H9 (cell line): ENCODE measurements around the gene SCAMP3. TPM values are rescaled to one million over a fixed set of nuclear protein-coding genes. Genes with fewer than 3 reads are reported as not detected.

ENCODE experiments used
- DNase-seq: peaks from one replicate; pipeline ENCODE4 v3.0.0-alpha.2; 2017
- H2AFZ ChIP-seq: one replicate; pipeline ENCODE4 v1.6.1; 2013; ENCODE audit warnings: mild to moderate bottlenecking, low read length, control low read depth, moderate library complexity
- H2AK5ac ChIP-seq: 2 replicates; pipeline ENCODE4 v1.6.1; 2013; ENCODE audit warnings: low read length, control low read depth, mixed read lengths; ENCODE audit not compliant: insufficient read length
- H2BK120ac ChIP-seq: one replicate; pipeline ENCODE4 v1.6.1; 2013; ENCODE audit warnings: low read depth, mild to moderate bottlenecking, low read length, control low read depth, inconsistent platforms; ENCODE audit not compliant: poor library complexity, severe bottlenecking
- H2BK12ac ChIP-seq: 2 replicates; pipeline ENCODE4 v1.6.1; 2013; ENCODE audit warnings: low read length, control low read depth, mixed read lengths, low read depth; ENCODE audit not compliant: insufficient read length
- H2BK15ac ChIP-seq: 2 replicates; pipeline ENCODE4 v1.6.1; 2013; ENCODE audit warnings: low read depth, low read length, control low read depth
- H2BK20ac ChIP-seq: one replicate; pipeline ENCODE4 v1.6.1; 2013; ENCODE audit warnings: low read depth, mild to moderate bottlenecking, low read length, control low read depth, inconsistent platforms; ENCODE audit not compliant: poor library complexity, severe bottlenecking
- H2BK5ac ChIP-seq: 2 replicates; pipeline ENCODE4 v1.6.1; 2013; ENCODE audit warnings: low read length, control low read depth, mixed read lengths; ENCODE audit not compliant: insufficient read length
- H3K14ac ChIP-seq: 2 replicates; pipeline ENCODE4 v1.6.1; 2013; ENCODE audit warnings: low read length, control low read depth; ENCODE audit not compliant: insufficient read depth
- H3K18ac ChIP-seq: 2 replicates; pipeline ENCODE4 v1.6.1; 2013; ENCODE audit warnings: low read depth, mild to moderate bottlenecking, mixed read lengths, low read length, control low read depth; ENCODE audit not compliant: insufficient read length
- H3K23ac ChIP-seq: 2 replicates; pipeline ENCODE4 v1.6.1; 2013; ENCODE audit warnings: low read length, control low read depth, mixed read lengths, low read depth; ENCODE audit not compliant: insufficient read length
- H3K23me2 ChIP-seq: 2 replicates; pipeline ENCODE4 v1.6.1; 2013; ENCODE audit warnings: low read depth, mild to moderate bottlenecking, mixed read lengths, low read length, control low read depth; ENCODE audit not compliant: insufficient read length, poor library complexity, severe bottlenecking
- H3K27ac ChIP-seq: 2 replicates; pipeline ENCODE4 v1.5.1; 2013; ENCODE audit warnings: low read length, control low read depth, mixed read lengths, low read depth; ENCODE audit not compliant: insufficient read length
- H3K27me3 ChIP-seq: 2 replicates; pipeline ENCODE4 v1.6.1; 2013; ENCODE audit warnings: low read length, control low read depth, inconsistent platforms; ENCODE audit not compliant: insufficient read depth
- H3K4ac ChIP-seq: 2 replicates; pipeline ENCODE4 v1.6.1; 2013; ENCODE audit warnings: low read depth, mild to moderate bottlenecking, control low read depth, inconsistent platforms, low read length, moderate library complexity
- H3K4me1 ChIP-seq: 2 replicates; pipeline ENCODE4 v1.6.1; 2013; ENCODE audit warnings: low read length, control low read depth, inconsistent platforms; ENCODE audit not compliant: insufficient read depth
- H3K4me2 ChIP-seq: 2 replicates; pipeline ENCODE4 v1.6.1; 2013; ENCODE audit warnings: low read length, control low read depth, mixed read lengths; ENCODE audit not compliant: insufficient read length, insufficient read depth
- H3K56ac ChIP-seq: 2 replicates; pipeline ENCODE4 v1.6.1; 2013; ENCODE audit warnings: low read depth, mild to moderate bottlenecking, mixed read lengths, low read length, control low read depth; ENCODE audit not compliant: insufficient read length
- H3K79me1 ChIP-seq: 2 replicates; pipeline ENCODE4 v1.6.1; 2013; ENCODE audit warnings: low read depth, mild to moderate bottlenecking, moderate library complexity, low read length, control low read depth, inconsistent platforms; ENCODE audit not compliant: insufficient read depth, poor library complexity, severe bottlenecking
- H3K79me2 ChIP-seq: 2 replicates; pipeline ENCODE4 v1.6.1; 2013; ENCODE audit warnings: low read length, control low read depth, inconsistent platforms; ENCODE audit not compliant: insufficient read depth
- H3K9ac ChIP-seq: 2 replicates; pipeline ENCODE4 v1.6.1; 2013; ENCODE audit warnings: low read length, control low read depth, mixed read lengths; ENCODE audit not compliant: insufficient read length; ENCODE audit errors: extremely low read depth
- H3K9me3 ChIP-seq: one replicate; pipeline ENCODE4 v1.6.1; 2013; ENCODE audit warnings: low read depth, low read length, inconsistent platforms; ENCODE audit not compliant: control insufficient read depth
- H3T11ph ChIP-seq: one replicate; pipeline ENCODE4 v1.6.1; 2013; ENCODE audit warnings: mild to moderate bottlenecking, low read length, control low read depth, inconsistent platforms
- H4K20me1 ChIP-seq: one replicate; pipeline ENCODE4 v1.6.1; 2013; ENCODE audit not compliant: control insufficient read depth, insufficient read length, insufficient read depth
- H4K5ac ChIP-seq: 2 replicates; pipeline ENCODE4 v1.6.1; 2013; ENCODE audit warnings: low read depth, mild to moderate bottlenecking, mixed read lengths, low read length, control low read depth; ENCODE audit not compliant: insufficient read length
- H4K8ac ChIP-seq: replicated peaks from 2 replicates; pipeline ENCODE4 v1.6.1; 2013; ENCODE audit warnings: low read length, control low read depth, mixed read lengths, low read depth; ENCODE audit not compliant: insufficient read length
- H4K91ac ChIP-seq: 2 replicates; pipeline ENCODE4 v1.6.1; 2013; ENCODE audit warnings: low read depth, mild to moderate bottlenecking, moderate library complexity, mixed read lengths, low read length, control low read depth; ENCODE audit not compliant: insufficient read length
- H3K27ac Mint-ChIP-seq, 3 experiments: 2 replicates in 2 of 3; 3 replicates in 1 of 3; pipeline ENCODE4 v1.8.0; 2020 to 2021; ENCODE audit warnings: mixed read lengths in 3 of 3, mild to moderate bottlenecking in 1 of 3, moderate library complexity in 1 of 3
- H3K27me3 Mint-ChIP-seq: 2 replicates; pipeline ENCODE4 v1.8.0; 2021; ENCODE audit warnings: low read depth, mild to moderate bottlenecking, moderate library complexity, mixed read lengths
- H3K36me3 Mint-ChIP-seq, 3 experiments: 2 replicates in 2 of 3; 3 replicates in 1 of 3; pipeline ENCODE4 v1.8.0; 2020 to 2021; ENCODE audit warnings: low read depth in 3 of 3, mixed read lengths in 3 of 3; ENCODE audit not compliant: insufficient read depth in 1 of 3
- H3K4me1 Mint-ChIP-seq, 2 experiments: 2 replicates each; pipeline ENCODE4 v1.8.0; 2020; ENCODE audit warnings: mixed read lengths in 2 of 2
- H3K4me3 Mint-ChIP-seq, 2 experiments: 2 replicates in 1 of 2; 3 replicates in 1 of 2; pipeline ENCODE4 v1.8.0; 2020 to 2021; ENCODE audit warnings: mild to moderate bottlenecking in 2 of 2, mixed read lengths in 2 of 2, moderate library complexity in 1 of 2
- H3K9me3 Mint-ChIP-seq, 2 experiments: 2 replicates in 1 of 2; 3 replicates in 1 of 2; pipeline ENCODE4 v1.8.0; 2020; ENCODE audit warnings: mild to moderate bottlenecking in 2 of 2, mixed read lengths in 2 of 2, moderate library complexity in 1 of 2
- WGBS: extraction: QIAGEN DNeasy Blood & Tissue Kit; methylation state at CpG from one replicate; pipeline ENCODE4 v1.1.7; 2013; ENCODE audit warnings: missing lambda C conversion rate, low lambda C conversion rate, mixed read lengths; ENCODE audit not compliant: insufficient read length; ENCODE audit errors: extremely low coverage; 5-methylcytosine and 5-hydroxymethylcytosine counted together
- total RNA-seq: library from RNA; stranded (reverse); gene quantifications from 2 replicates; pipeline ENCODE4 v1.2.1, GENCODE V29; 2021
- TF ChIP-seq, protein P1 (sequence below): fragments of 200-600 bp; sonication (generic); conservative IDR thresholded peaks from 3 replicates; pipeline ENCODE4 v1.8.0; 2021; ENCODE audit warnings: antibody characterized with exemption, mild to moderate bottlenecking

SCAMP3 gene
- total RNA-seq, 1 experiment from 2014 or later = 52.5 TPM

DNA sequence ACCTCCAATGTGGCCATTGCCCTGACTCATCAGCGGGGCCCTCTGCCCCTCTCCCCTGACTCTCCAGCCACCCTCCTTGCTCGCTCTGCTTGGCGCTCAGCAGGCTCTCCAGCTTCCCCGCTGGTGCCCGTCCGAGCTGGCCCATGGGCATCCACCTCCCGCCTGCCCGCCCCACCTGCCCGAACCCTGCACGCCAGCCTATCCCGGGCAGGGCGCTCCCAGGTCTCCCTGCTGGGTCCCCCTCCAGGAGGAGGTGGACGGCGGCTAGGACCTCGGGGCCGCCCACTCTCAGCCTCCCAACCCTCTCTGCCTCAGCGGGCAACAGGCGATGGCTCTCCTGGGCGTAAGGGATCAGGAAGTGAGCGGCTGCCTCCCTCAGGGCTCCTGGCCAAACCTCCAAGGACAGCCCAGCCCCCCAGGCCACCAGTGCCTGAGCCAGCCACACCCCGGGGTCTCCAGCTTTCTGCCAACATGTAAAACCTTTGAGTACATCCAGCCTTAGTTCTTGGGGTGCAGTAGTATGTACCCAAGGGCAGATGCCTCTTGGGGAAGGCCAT is 25.9 kb upstream of the SCAMP3 start:
- Histone ChIP-seq H4K20me1 (no peaks in the 10 kb centered on the region), H4K91ac (no peak overlapping the region), H3K4ac (no peak overlapping the region), H3K4me2 (no peak overlapping the region), H3K56ac (no peak overlapping the region), H3K79me1 (no peaks in the 10 kb centered on the region), H3K18ac (no peak overlapping the region), H4K8ac (no peak overlapping the region), H3K27ac (no peak overlapping the region), H3K27me3 (no peaks in the 10 kb centered on the region), H3K9ac (no peak overlapping the region), H3K4me1 (no peaks in the 10 kb centered on the region), H3K9me3 (no peaks in the 10 kb centered on the region), H3T11ph (no peak overlapping the region), H2BK120ac (no peak overlapping the region), H2AK5ac (no peak overlapping the region), H2BK15ac (no peak overlapping the region), H4K5ac (no peak overlapping the region), H2BK20ac (no peak overlapping the region), H3K23me2 (no peaks in the 10 kb centered on the region), H2BK5ac (no peak overlapping the region), H3K79me2 (no peaks in the 10 kb centered on the region), H2BK12ac (no peak overlapping the region), H2AFZ (no peak overlapping the region), H3K23ac (no peak overlapping the region), H3K14ac (no peak overlapping the region)
- Mint-ChIP-seq H3K9me3 (no peaks in the 10 kb centered on the region), H3K4me1 (no peaks in the 10 kb centered on the region), H3K27me3 (peaks cover 2% of the 10 kb centered on the region), H3K4me3 (no peak overlapping the region), H3K36me3 (peaks cover 0 to 7% (median 2%) of the 10 kb centered on the region in 3 experiments; a peak in 3 of 7 replicates), H3K27ac (no peak overlapping the region)
- no CpG with 5 or more reads among the region's 21 CpGs for WGBS
- DNase-seq = no peak
- TF ChIP-seq, protein P1, sequence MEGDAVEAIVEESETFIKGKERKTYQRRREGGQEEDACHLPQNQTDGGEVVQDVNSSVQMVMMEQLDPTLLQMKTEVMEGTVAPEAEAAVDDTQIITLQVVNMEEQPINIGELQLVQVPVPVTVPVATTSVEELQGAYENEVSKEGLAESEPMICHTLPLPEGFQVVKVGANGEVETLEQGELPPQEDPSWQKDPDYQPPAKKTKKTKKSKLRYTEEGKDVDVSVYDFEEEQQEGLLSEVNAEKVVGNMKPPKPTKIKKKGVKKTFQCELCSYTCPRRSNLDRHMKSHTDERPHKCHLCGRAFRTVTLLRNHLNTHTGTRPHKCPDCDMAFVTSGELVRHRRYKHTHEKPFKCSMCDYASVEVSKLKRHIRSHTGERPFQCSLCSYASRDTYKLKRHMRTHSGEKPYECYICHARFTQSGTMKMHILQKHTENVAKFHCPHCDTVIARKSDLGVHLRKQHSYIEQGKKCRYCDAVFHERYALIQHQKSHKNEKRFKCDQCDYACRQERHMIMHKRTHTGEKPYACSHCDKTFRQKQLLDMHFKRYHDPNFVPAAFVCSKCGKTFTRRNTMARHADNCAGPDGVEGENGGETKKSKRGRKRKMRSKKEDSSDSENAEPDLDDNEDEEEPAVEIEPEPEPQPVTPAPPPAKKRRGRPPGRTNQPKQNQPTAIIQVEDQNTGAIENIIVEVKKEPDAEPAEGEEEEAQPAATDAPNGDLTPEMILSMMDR = no peak
